Karpas-422 (cell line): Measurements from ENCODE around the gene NCOA6. TPM values are rescaled to one million over a fixed set of nuclear protein-coding genes. Genes with fewer than 3 reads are reported as not detected.
A peak's percentile ranks its signal among the peaks of the same experiment; 100 is the strongest.

Experiments
- DNase-seq: peaks from one replicate; pipeline ENCODE4 v3.0.0-alpha.2; 2015
- H2AFZ ChIP-seq: fragments of 200-600 bp; sonication (generic); 2 replicates; pipeline ENCODE4 v1.6.1; 2014; ENCODE audit warnings: antibody characterized with exemption, low read length, mixed read lengths
- H3K27ac ChIP-seq: fragments of 200-600 bp; sonication (generic); 2 replicates; pipeline ENCODE4 v1.5.1; 2014; ENCODE audit warnings: mild to moderate bottlenecking, low read length, moderate library complexity
- H3K27me3 ChIP-seq: fragments of 200-600 bp; sonication (generic); 2 replicates; pipeline ENCODE4 v1.6.1; 2014; ENCODE audit warnings: low read length, mixed read lengths
- H3K36me3 ChIP-seq: fragments of 200-600 bp; sonication (generic); 2 replicates; pipeline ENCODE4 v1.6.1; 2014; ENCODE audit warnings: low read length, mixed read lengths; ENCODE audit not compliant: insufficient read depth
- H3K4me1 ChIP-seq: fragments of 200-600 bp; sonication (generic); 2 replicates; pipeline ENCODE4 v1.6.1; 2014; ENCODE audit warnings: mild to moderate bottlenecking, low read length, mixed read lengths
- H3K4me2 ChIP-seq: fragments of 200-600 bp; sonication (generic); 2 replicates; pipeline ENCODE4 v1.6.1; 2014; ENCODE audit warnings: low read length, low read depth, mild to moderate bottlenecking; ENCODE audit not compliant: poor library complexity, severe bottlenecking
- H3K4me3 ChIP-seq: fragments of 200-600 bp; sonication (generic); 2 replicates; pipeline ENCODE4 v1.5.1; 2014; ENCODE audit warnings: mild to moderate bottlenecking, antibody characterized with exemption, low read length, mixed read lengths
- H3K79me2 ChIP-seq: fragments of 200-600 bp; sonication (generic); 2 replicates; pipeline ENCODE4 v1.6.1; 2014; ENCODE audit warnings: mild to moderate bottlenecking, low read length, mixed read lengths
- H3K9ac ChIP-seq: fragments of 200-600 bp; sonication (generic); 2 replicates; pipeline ENCODE4 v1.6.0; 2014; ENCODE audit warnings: low read length
- H3K9me2 ChIP-seq: fragments of 200-600 bp; sonication (generic), shearing (Covaris generic); replicated peaks from 2 replicates; pipeline ENCODE4 v1.6.0; 2014; ENCODE audit warnings: mild to moderate bottlenecking, low read length, moderate library complexity; ENCODE audit not compliant: insufficient read depth
- H3K9me3 ChIP-seq: fragments of 300-700, 200-600 bp; sonication (generic); 2 replicates; pipeline ENCODE4 v1.6.1; 2014; ENCODE audit warnings: low read length, mixed read lengths
- H4K20me1 ChIP-seq: fragments of 200-600 bp; sonication (generic); 2 replicates; pipeline ENCODE4 v1.6.1; 2014; ENCODE audit warnings: mild to moderate bottlenecking, antibody characterized with exemption, low read length, low read depth; ENCODE audit not compliant: insufficient read depth
- total RNA-seq: library from RNA; depleted of rRNA; stranded (reverse); fragments of >200 nt; shearing (Covaris generic); gene quantifications from 2 replicates; pipeline ENCODE4 v1.2.3, GENCODE V29; 2014; ENCODE audit warnings: low replicate concordance

Gene NCOA6
- total RNA-seq, 1 experiment from 2014 or later = 15.4 TPM

DNA sequence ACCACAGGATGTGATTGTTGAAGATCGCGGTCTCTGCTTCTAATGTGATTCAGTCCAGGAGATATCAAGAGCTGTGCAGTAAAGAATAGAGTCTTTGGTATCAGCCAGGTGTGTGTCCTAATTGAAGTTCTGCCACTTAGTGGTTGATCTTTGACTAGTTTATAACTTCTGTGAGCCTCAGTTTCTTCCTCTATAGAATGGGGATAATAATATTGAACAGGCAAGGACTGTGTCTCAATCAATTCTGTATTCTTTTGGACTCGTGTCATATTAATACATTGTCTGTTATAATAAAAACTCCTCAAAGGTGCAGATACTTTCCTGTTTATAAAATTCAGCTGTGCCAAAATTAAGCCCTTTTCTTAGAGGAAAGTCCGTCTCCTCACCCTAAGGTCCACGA lies 23.1 kb upstream of the NCOA6 start:
- H3K4me1 ChIP-seq = no peaks in the 10 kb centered on the region
- H3K27ac ChIP-seq = no peak overlapping the region
- no peak overlapping the region for H3K4me3 ChIP-seq
- no peaks in the 10 kb centered on the region for H4K20me1 ChIP-seq
- no peaks in the 10 kb centered on the region for H3K79me2 ChIP-seq
- H3K9me2 ChIP-seq = no peaks in the 10 kb centered on the region
- no peaks in the 10 kb centered on the region for H3K36me3 ChIP-seq
- no peak overlapping the region for H2AFZ ChIP-seq
- no peak for DNase-seq
- no peak overlapping the region for H3K9ac ChIP-seq
- H3K27me3 ChIP-seq = no peaks in the 10 kb centered on the region
- H3K9me3 ChIP-seq = no peaks in the 10 kb centered on the region
- no peak overlapping the region for H3K4me2 ChIP-seq

DNA sequence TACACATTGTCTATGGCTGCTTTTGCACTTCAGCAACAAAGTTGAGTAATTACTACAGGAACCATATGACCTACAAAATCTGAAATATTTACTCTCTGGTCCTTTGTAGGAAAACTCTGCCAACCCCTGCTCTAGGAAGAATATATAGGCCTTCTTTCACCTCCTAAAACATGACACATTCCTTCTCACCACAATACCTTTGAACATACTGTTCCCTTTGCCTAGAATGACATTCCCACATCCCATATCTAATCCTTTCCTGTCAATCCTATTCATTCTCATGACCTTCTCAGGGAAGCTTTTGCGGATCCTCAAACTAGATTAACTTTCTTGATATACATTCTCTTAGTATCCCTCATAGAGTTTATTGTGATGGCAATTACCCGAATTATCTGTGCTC lies 18.0 kb upstream of the NCOA6 start:
- no peak overlapping the region for H2AFZ ChIP-seq
- no peak overlapping the region for H3K4me3 ChIP-seq
- no peak overlapping the region for H3K9ac ChIP-seq
- DNase-seq = no peak
- no peaks in the 10 kb centered on the region for H3K27me3 ChIP-seq
- H3K4me2 ChIP-seq = no peak overlapping the region
- H3K4me1 ChIP-seq = no peaks in the 10 kb centered on the region
- no peaks in the 10 kb centered on the region for H3K9me2 ChIP-seq
- H3K27ac ChIP-seq = no peak overlapping the region
- H3K9me3 ChIP-seq = no peaks in the 10 kb centered on the region
- H3K36me3 ChIP-seq = no peaks in the 10 kb centered on the region
- no peaks in the 10 kb centered on the region for H4K20me1 ChIP-seq
- no peaks in the 10 kb centered on the region for H3K79me2 ChIP-seq

DNA sequence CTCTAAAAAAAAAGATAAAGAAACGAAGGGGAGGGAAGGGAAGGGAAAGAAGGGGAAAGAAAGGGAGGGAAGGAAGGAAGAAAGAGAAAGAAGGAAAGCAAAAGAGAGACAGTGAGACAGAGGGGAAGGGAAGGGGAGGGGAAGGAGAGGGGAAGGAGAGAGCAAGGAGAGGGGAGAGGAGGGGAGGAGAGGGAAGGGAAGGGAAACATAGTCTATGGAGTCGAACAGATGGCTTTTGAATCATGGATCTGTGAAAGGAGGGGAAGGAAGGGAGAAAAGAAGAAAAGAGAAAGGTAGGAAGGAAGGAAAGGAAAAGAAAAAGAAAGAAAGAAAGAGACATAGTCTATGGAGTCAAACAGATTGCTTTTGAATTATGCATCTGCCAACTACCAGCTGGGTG lies 16.7 kb upstream of the NCOA6 start:
- Histone ChIP-seq H3K9me3 (no peaks in the 10 kb centered on the region), H3K27me3 (no peaks in the 10 kb centered on the region), H2AFZ (no peak overlapping the region), H3K36me3 (no peaks in the 10 kb centered on the region), H3K9me2 (no peaks in the 10 kb centered on the region), H4K20me1 (no peaks in the 10 kb centered on the region), H3K79me2 (no peaks in the 10 kb centered on the region), H3K27ac (no peak overlapping the region), H3K4me3 (no peak overlapping the region), H3K4me2 (no peak overlapping the region), H3K9ac (no peak overlapping the region), H3K4me1 (no peaks in the 10 kb centered on the region)
- DNase-seq = no peak

DNA sequence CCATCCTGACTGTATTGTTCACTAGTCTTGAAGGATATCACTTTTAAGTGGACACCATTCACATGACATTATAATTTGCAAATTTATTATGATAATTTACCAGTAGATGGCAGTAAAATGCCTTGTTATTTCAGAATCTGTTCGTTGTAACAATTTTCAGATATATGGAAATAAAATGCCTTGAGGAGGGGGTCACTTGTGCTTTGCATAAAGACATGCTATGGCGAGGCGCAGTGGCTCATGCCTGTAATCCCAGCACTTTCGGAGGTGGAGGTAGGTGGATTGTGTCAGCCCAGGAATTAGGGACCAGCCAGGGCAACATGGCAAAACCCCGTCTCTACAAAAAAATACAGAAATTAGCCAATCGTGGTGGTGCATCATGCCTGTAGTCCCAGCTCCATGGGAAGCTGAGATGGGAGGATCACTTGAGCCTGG lies 9.0 kb upstream of the NCOA6 start:
- Histone ChIP-seq H2AFZ (no peak overlapping the region; the same call in 1 of the 2 replicates), H4K20me1 (no peaks in the 10 kb centered on the region), H3K4me1 (peaks cover 6% of the 10 kb centered on the region), H3K79me2 (no peaks in the 10 kb centered on the region), H3K9ac (no peak overlapping the region; the same call in 1 of the 2 replicates), H3K4me3 (peak overlapping the region; percentile 54; the same call in 1 of the 2 replicates), H3K9me3 (no peaks in the 10 kb centered on the region), H3K4me2 (peak overlapping the region; percentile 82), H3K27me3 (no peaks in the 10 kb centered on the region), H3K36me3 (no peaks in the 10 kb centered on the region), H3K27ac (no peak overlapping the region), H3K9me2 (no peaks in the 10 kb centered on the region)
- DNase-seq = peak; percentile 85

GRCh38 chr20:34831936-34832335 lies 6.5 kb upstream of the NCOA6 start:
- Histone ChIP-seq H3K79me2 (no peaks in the 10 kb centered on the region), H3K4me1 (peaks cover 6% of the 10 kb centered on the region), H2AFZ (no peak overlapping the region), H3K27me3 (no peaks in the 10 kb centered on the region), H4K20me1 (no peaks in the 10 kb centered on the region), H3K4me2 (no peak overlapping the region), H3K27ac (no peak overlapping the region), H3K36me3 (no peaks in the 10 kb centered on the region), H3K9ac (no peak overlapping the region), H3K9me3 (no peaks in the 10 kb centered on the region), H3K9me2 (no peaks in the 10 kb centered on the region), H3K4me3 (no peak overlapping the region)
- DNase-seq = no peak

- no peaks in the 10 kb centered on the region for H3K9me2 ChIP-seq
- H4K20me1 ChIP-seq = no peaks in the 10 kb centered on the region
- H3K27ac ChIP-seq = no peak overlapping the region
- H3K27me3 ChIP-seq = no peaks in the 10 kb centered on the region
- no peak overlapping the region for H2AFZ ChIP-seq
- no peak overlapping the region for H3K4me3 ChIP-seq
- peaks cover 9% of the 10 kb centered on the region for H3K79me2 ChIP-seq
- no peaks in the 10 kb centered on the region for H3K36me3 ChIP-seq
- no peak overlapping the region for H3K4me2 ChIP-seq
- H3K9ac ChIP-seq = no peak overlapping the region
- peaks cover 7% of the 10 kb centered on the region for H3K4me1 ChIP-seq
- no peaks in the 10 kb centered on the region for H3K9me3 ChIP-seq
- no peak for DNase-seq
Measured at GRCh38 chr20:34829191-34829590, 3.7 kb upstream of the NCOA6 start.

GRCh38 chr20:34824806-34825529 lies 483 bp downstream of the NCOA6 start:
- H3K9ac ChIP-seq = peak overlapping the region; percentile 81
- peaks cover 51% of the 10 kb centered on the region for H3K79me2 ChIP-seq

DNA sequence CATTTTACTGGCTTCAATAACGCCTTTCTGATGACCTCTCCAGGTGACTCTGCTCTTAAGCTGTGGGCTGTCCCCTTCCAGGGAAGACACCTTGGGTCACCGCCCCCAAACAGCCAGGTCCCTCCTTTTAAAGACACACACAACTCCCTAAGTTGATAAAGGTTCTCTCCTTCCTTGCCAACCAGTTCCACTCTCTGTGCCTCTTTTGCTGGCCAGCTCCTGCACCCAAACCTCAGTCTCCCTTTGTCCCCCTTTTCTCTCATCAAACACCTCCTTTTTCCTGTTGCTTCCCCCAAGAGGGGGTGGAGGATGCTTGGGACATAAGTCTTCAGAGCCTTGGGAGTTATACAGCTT lies 1.0 kb downstream of the NCOA6 start:
- Histone ChIP-seq H3K4me1 (peaks cover 27% of the 10 kb centered on the region), H2AFZ (no peak overlapping the region), H3K9me2 (no peaks in the 10 kb centered on the region), H4K20me1 (peaks cover 6% of the 10 kb centered on the region; the same call in 1 of the 2 replicates), H3K4me2 (peak overlapping the region; percentile 70), H3K9me3 (no peaks in the 10 kb centered on the region), H3K9ac (peak overlapping the region; percentile 81), H3K36me3 (no peaks in the 10 kb centered on the region), H3K4me3 (peak overlapping the region; percentile 76), H3K27me3 (no peaks in the 10 kb centered on the region), H3K27ac (peak overlapping the region; percentile 59), H3K79me2 (peaks cover 57% of the 10 kb centered on the region)
- DNase-seq = peak; percentile 87

More at GRCh38 chr20:34824806-34825529, 483 bp downstream of the NCOA6 start:
- H3K27me3 ChIP-seq = no peaks in the 10 kb centered on the region
- peak overlapping the region; percentile 76 for H3K4me3 ChIP-seq
- H3K4me1 ChIP-seq = peaks cover 24% of the 10 kb centered on the region
- no peaks in the 10 kb centered on the region for H3K36me3 ChIP-seq
- no peaks in the 10 kb centered on the region for H3K9me2 ChIP-seq
- peaks cover 6% of the 10 kb centered on the region; the same call in 1 of the 2 replicates for H4K20me1 ChIP-seq
- H3K9me3 ChIP-seq = no peaks in the 10 kb centered on the region
- H3K4me2 ChIP-seq = peak overlapping the region; percentile 70
- peak; percentile 84 for DNase-seq
- H3K27ac ChIP-seq = peak overlapping the region; percentile 59
- no peak overlapping the region; the same call in 1 of the 2 replicates for H2AFZ ChIP-seq
